ENCODE data around the gene OR3A1. TPM values are rescaled to one million over a fixed set of nuclear protein-coding genes. Genes with fewer than 3 reads are reported as not detected.

The OR3A1 gene
- total and polyA plus RNA-seq, 10 of the 15 experiments (the other 5 are each of a cell fraction or from before 2014, with no cell fraction given) = not detected

DNA sequence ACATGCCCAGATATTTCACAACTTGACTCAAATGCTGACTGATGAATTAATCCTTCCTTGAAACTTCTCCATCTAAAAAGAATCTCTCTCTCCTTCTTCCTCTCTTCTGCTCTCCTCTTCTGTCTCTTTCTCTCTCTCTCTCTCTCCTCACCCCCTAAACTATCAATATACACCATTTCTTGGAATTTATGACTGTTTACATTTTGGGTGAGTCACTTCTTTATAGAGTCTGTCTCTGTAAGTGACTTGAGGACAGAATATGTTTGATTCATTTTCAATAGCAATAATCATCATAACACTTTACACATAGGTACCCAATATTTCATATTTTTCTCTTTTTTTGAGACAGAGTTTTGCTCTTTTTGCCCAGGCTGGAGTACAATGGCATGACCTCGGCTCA is 15.3 kb downstream of the OR3A1 start:
- intact Hi-C loops (cut with micrococcal nuclease; ENCODE audit: unreplicated experiment) (no loop called here), in situ Hi-C loops (cut with MboI) (no loop called here)
- no peak for FAIRE-seq
- no peaks in the 10 kb centered on the region for H4K20me1 ChIP-seq (ENCODE audit: control insufficient read depth, insufficient read depth)
- no peak overlapping the region for H3K4me3 ChIP-seq
- BruUV-seq (replicated peaks) = no TSS peak
- no peak overlapping the region for H2AFZ ChIP-seq (ENCODE audit: control insufficient read depth, low read depth, low read length)
- 13% methylated on average over 1 of the region's 1 CpG for WGBS (ENCODE audit: insufficient coverage, insufficient replicate concordance, low lambda C conversion rate, missing lambda C conversion rate)
- no peaks in the 10 kb centered on the region for H3K27me3 ChIP-seq (replicated peaks in 1 of 2; ENCODE audit: control insufficient read depth in 2 of 2, insufficient read depth in 2 of 2, low read length in 1 of 2)
- ATAC-seq = no peak
- ChIA-PET CTCF (no interaction called here), POLR2A (no interaction called here), SMC1A (ENCODE audit: uncharacterized antibody, unreplicated experiment) (no interaction called here), RAD21 (ENCODE audit: unreplicated experiment) (no interaction called here)
- no peak overlapping the region for H3K4me2 ChIP-seq (ENCODE audit: control insufficient read depth, insufficient read depth)
- no peak for DNase-seq (ENCODE audit: low read depth, low spot score)
- H3K4me1 ChIP-seq (ENCODE audit: control insufficient read depth, insufficient read depth, low read length) = no peaks in the 10 kb centered on the region
- no peaks in the 10 kb centered on the region for H3K9me3 ChIP-seq (replicated peaks; ENCODE audit: control insufficient read depth, insufficient read depth, low read length)
- no peak overlapping the region for H3K27ac ChIP-seq (ENCODE audit: control insufficient read depth, insufficient read depth)
- H3K9ac ChIP-seq (ENCODE audit: control insufficient read depth, insufficient read depth, low read length) = no peak overlapping the region
- no peaks in the 10 kb centered on the region for H3K36me3 ChIP-seq (ENCODE audit: control insufficient read depth in 2 of 2, insufficient read depth in 2 of 2, low read length in 1 of 2)
- H3K79me2 ChIP-seq (ENCODE audit: control insufficient read depth, insufficient read depth, low read length) = no peaks in the 10 kb centered on the region
- TF ChIP-seq, protein P1, sequence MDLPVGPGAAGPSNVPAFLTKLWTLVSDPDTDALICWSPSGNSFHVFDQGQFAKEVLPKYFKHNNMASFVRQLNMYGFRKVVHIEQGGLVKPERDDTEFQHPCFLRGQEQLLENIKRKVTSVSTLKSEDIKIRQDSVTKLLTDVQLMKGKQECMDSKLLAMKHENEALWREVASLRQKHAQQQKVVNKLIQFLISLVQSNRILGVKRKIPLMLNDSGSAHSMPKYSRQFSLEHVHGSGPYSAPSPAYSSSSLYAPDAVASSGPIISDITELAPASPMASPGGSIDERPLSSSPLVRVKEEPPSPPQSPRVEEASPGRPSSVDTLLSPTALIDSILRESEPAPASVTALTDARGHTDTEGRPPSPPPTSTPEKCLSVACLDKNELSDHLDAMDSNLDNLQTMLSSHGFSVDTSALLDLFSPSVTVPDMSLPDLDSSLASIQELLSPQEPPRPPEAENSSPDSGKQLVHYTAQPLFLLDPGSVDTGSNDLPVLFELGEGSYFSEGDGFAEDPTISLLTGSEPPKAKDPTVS (IDR thresholded peaks at IDR 0.05; ENCODE audit: low read depth, low read length) = no peak
- TF ChIP-seq POLR2AphosphoS5 (IDR thresholded peaks at IDR 0.05; ENCODE audit: low read length) = no peak
- TF ChIP-seq RFX5 (IDR thresholded peaks at IDR 0.05; ENCODE audit: low read depth, low read length) = no peak
- TF ChIP-seq, protein P2, sequence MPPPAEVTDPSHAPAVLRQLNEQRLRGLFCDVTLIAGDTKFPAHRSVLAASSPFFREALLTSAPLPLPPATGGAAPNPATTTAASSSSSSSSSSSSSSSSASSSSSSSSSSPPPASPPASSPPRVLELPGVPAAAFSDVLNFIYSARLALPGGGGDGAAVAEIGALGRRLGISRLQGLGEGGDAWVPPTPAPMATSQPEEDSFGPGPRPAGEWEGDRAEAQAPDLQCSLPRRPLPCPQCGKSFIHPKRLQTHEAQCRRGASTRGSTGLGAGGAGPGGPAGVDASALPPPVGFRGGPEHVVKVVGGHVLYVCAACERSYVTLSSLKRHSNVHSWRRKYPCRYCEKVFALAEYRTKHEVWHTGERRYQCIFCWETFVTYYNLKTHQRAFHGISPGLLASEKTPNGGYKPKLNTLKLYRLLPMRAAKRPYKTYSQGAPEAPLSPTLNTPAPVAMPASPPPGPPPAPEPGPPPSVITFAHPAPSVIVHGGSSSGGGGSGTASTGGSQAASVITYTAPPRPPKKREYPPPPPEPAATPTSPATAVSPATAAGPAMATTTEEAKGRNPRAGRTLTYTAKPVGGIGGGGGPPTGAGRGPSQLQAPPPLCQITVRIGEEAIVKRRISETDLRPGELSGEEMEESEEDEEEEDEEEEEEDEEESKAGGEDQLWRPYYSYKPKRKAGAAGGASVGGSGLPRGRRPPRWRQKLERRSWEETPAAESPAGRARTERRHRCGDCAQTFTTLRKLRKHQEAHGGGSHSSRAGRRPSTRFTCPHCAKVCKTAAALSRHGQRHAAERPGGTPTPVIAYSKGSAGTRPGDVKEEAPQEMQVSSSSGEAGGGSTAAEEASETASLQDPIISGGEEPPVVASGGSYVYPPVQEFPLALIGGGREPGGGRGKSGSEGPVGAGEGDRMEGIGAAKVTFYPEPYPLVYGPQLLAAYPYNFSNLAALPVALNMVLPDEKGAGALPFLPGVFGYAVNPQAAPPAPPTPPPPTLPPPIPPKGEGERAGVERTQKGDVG (CRISPR knock-in tag; IDR thresholded peaks at IDR 0.05) = no peak
- TF ChIP-seq, protein P3, sequence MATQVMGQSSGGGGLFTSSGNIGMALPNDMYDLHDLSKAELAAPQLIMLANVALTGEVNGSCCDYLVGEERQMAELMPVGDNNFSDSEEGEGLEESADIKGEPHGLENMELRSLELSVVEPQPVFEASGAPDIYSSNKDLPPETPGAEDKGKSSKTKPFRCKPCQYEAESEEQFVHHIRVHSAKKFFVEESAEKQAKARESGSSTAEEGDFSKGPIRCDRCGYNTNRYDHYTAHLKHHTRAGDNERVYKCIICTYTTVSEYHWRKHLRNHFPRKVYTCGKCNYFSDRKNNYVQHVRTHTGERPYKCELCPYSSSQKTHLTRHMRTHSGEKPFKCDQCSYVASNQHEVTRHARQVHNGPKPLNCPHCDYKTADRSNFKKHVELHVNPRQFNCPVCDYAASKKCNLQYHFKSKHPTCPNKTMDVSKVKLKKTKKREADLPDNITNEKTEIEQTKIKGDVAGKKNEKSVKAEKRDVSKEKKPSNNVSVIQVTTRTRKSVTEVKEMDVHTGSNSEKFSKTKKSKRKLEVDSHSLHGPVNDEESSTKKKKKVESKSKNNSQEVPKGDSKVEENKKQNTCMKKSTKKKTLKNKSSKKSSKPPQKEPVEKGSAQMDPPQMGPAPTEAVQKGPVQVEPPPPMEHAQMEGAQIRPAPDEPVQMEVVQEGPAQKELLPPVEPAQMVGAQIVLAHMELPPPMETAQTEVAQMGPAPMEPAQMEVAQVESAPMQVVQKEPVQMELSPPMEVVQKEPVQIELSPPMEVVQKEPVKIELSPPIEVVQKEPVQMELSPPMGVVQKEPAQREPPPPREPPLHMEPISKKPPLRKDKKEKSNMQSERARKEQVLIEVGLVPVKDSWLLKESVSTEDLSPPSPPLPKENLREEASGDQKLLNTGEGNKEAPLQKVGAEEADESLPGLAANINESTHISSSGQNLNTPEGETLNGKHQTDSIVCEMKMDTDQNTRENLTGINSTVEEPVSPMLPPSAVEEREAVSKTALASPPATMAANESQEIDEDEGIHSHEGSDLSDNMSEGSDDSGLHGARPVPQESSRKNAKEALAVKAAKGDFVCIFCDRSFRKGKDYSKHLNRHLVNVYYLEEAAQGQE (IDR thresholded peaks at IDR 0.05; ENCODE audit: low read depth, low read length) = no peak
- TF ChIP-seq MYB (IDR thresholded peaks at IDR 0.05; ENCODE audit: borderline replicate concordance, low read depth, low read length) = no peak
- no peak for TF ChIP-seq NR2F1 (conservative IDR thresholded peaks at IDR 0.05)
- TF ChIP-seq TCF12 (IDR thresholded peaks at IDR 0.05; ENCODE audit: low read depth, low read length) = no peak
- TF ChIP-seq ATF7 (IDR thresholded peaks at IDR 0.05; ENCODE audit: low read depth) = no peak
- no peak for TF ChIP-seq EED (IDR thresholded peaks at IDR 0.05; ENCODE audit: low read depth)
- TF ChIP-seq STAT3 (IDR thresholded peaks at IDR 0.05; ENCODE audit: low read depth, low read length) = no peak
- TF ChIP-seq ZSCAN29 (IDR thresholded peaks at IDR 0.05) = no peak
- no peak for TF ChIP-seq HDAC6 (IDR thresholded peaks at IDR 0.05; ENCODE audit: unreplicated experiment)
- TF ChIP-seq, protein P4, sequence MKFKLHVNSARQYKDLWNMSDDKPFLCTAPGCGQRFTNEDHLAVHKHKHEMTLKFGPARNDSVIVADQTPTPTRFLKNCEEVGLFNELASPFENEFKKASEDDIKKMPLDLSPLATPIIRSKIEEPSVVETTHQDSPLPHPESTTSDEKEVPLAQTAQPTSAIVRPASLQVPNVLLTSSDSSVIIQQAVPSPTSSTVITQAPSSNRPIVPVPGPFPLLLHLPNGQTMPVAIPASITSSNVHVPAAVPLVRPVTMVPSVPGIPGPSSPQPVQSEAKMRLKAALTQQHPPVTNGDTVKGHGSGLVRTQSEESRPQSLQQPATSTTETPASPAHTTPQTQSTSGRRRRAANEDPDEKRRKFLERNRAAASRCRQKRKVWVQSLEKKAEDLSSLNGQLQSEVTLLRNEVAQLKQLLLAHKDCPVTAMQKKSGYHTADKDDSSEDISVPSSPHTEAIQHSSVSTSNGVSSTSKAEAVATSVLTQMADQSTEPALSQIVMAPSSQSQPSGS (IDR thresholded peaks at IDR 0.05; ENCODE audit: low read length) = no peak
- TF ChIP-seq POLR2AphosphoS2 (IDR thresholded peaks at IDR 0.05; ENCODE audit: low read depth, low read length) = no peak
- TF ChIP-seq ZZZ3 (IDR thresholded peaks at IDR 0.05; ENCODE audit: control insufficient read depth, insufficient read length, low read depth) = no peak
- no peak for TF ChIP-seq SMC3 (IDR thresholded peaks at IDR 0.05; ENCODE audit: borderline replicate concordance, low read length)
